Skeletal muscle cell (primary cell): Measurements from ENCODE around the gene TNFAIP3.
"Not testable (repeated sequence)": the region's sequence is repeated elsewhere in the genome, so short reads cannot be mapped to it uniquely, and the experiment has no call there.

ENCODE experiments used
- DNase-seq: peaks from one replicate; pipeline ENCODE4 v3.0.0-alpha.2; 2010; ENCODE audit warnings: low read depth
- H3K4me3 ChIP-seq: 2 replicates; pipeline ENCODE4 v1.5.1; 2011; ENCODE audit warnings: low read depth, mild to moderate bottlenecking, control low read depth, low read length, moderate library complexity

TNFAIP3 gene

GRCh38 chr6:137843211-137843610, 23.8 kb upstream of the TNFAIP3 start:
- no peak overlapping the region for H3K4me3 ChIP-seq
- no peak for DNase-seq

- H3K4me3 ChIP-seq, DNase-seq: not testable (repeated sequence)
Observed at GRCh38 chr6:137844327-137844726, 22.7 kb upstream of the TNFAIP3 start.

GRCh38 chr6:137844773-137845172, 22.3 kb upstream of the TNFAIP3 start:
- not testable (repeated sequence) for DNase-seq, H3K4me3 ChIP-seq

- no peak overlapping the region for H3K4me3 ChIP-seq
- no peak for DNase-seq
Observed at GRCh38 chr6:137845460-137845859, 21.6 kb upstream of the TNFAIP3 start.

GRCh38 chr6:137846274-137846673, 20.8 kb upstream of the TNFAIP3 start:
- H3K4me3 ChIP-seq = no peak overlapping the region
- no peak for DNase-seq

- DNase-seq = no peak
- H3K4me3 ChIP-seq = no peak overlapping the region
Observed at GRCh38 chr6:137846772-137847313, 20.2 kb upstream of the TNFAIP3 start.

- no peak overlapping the region for H3K4me3 ChIP-seq
- no peak for DNase-seq
Observed at GRCh38 chr6:137847748-137848147, 19.3 kb upstream of the TNFAIP3 start.

- DNase-seq = no peak
- no peak overlapping the region for H3K4me3 ChIP-seq
Observed at GRCh38 chr6:137848672-137849071, 18.4 kb upstream of the TNFAIP3 start.

- H3K4me3 ChIP-seq = no peak overlapping the region
- no peak for DNase-seq
Observed at GRCh38 chr6:137849181-137849980, 17.7 kb upstream of the TNFAIP3 start.

- no peak overlapping the region for H3K4me3 ChIP-seq
- DNase-seq = no peak
Observed at GRCh38 chr6:137849981-137850714, 16.9 kb upstream of the TNFAIP3 start.

GRCh38 chr6:137850816-137851602, 16.1 kb upstream of the TNFAIP3 start:
- H3K4me3 ChIP-seq = no peak overlapping the region
- DNase-seq = no peak

GRCh38 chr6:137851669-137852068, 15.4 kb upstream of the TNFAIP3 start:
- H3K4me3 ChIP-seq = no peak overlapping the region
- no peak for DNase-seq

- H3K4me3 ChIP-seq = no peak overlapping the region
- DNase-seq = peak; percentile 36
Observed at GRCh38 chr6:137852346-137852745, 14.7 kb upstream of the TNFAIP3 start.

- no peak overlapping the region for H3K4me3 ChIP-seq
- DNase-seq = no peak
Observed at GRCh38 chr6:137852811-137853210, 14.2 kb upstream of the TNFAIP3 start.

GRCh38 chr6:137853569-137854213, 13.4 kb upstream of the TNFAIP3 start:
- no peak for DNase-seq

GRCh38 chr6:137856138-137856898, 10.7 kb upstream of the TNFAIP3 start:
- no peak overlapping the region for H3K4me3 ChIP-seq
- DNase-seq = no peak

More at GRCh38 chr6:137853569-137854213, 13.4 kb upstream of the TNFAIP3 start:
- no peak overlapping the region for H3K4me3 ChIP-seq

GRCh38 chr6:137859025-137859424, 8.0 kb upstream of the TNFAIP3 start:
- DNase-seq = no peak

GRCh38 chr6:137860394-137861005, 6.6 kb upstream of the TNFAIP3 start:
- no peak for DNase-seq
- H3K4me3 ChIP-seq = no peak overlapping the region

More at GRCh38 chr6:137859025-137859424, 8.0 kb upstream of the TNFAIP3 start:
- H3K4me3 ChIP-seq = no peak overlapping the region
